GM04503 (cell line): Measurements from ENCODE around the gene HSPB3.
"Not testable (repeated sequence)": the region's sequence is repeated elsewhere in the genome, so short reads cannot be mapped to it uniquely, and the experiment has no call there.

Experiments
- DNase-seq: peaks from one replicate; pipeline ENCODE4 v3.0.0-alpha.2; 2012; ENCODE audit warnings: low read depth

The HSPB3 gene

GRCh38 chr5:54457094-54457862 lies 1.8 kb downstream of the HSPB3 start:
- DNase-seq, result peak; percentile 51

DNA sequence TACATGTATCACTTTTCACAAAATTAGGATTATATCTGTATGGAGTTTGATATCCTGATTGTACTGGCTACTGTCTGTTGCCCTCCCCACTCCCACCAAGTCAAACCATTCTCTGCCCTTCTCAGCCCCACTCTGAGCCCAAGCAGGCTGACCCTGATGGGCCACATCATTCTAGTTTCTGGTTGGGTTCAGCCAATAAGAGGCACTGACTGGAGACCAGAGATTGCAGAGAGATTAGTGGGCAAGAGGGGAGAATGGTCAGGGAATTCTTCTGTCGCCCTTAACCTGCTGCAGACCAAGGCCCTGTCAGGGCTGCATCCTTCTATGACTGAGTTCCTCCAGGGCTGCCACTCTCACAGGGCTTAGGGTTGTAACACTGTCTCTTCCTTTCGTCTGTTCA lies 2.7 kb downstream of the HSPB3 start:
- no peak for DNase-seq

DNA sequence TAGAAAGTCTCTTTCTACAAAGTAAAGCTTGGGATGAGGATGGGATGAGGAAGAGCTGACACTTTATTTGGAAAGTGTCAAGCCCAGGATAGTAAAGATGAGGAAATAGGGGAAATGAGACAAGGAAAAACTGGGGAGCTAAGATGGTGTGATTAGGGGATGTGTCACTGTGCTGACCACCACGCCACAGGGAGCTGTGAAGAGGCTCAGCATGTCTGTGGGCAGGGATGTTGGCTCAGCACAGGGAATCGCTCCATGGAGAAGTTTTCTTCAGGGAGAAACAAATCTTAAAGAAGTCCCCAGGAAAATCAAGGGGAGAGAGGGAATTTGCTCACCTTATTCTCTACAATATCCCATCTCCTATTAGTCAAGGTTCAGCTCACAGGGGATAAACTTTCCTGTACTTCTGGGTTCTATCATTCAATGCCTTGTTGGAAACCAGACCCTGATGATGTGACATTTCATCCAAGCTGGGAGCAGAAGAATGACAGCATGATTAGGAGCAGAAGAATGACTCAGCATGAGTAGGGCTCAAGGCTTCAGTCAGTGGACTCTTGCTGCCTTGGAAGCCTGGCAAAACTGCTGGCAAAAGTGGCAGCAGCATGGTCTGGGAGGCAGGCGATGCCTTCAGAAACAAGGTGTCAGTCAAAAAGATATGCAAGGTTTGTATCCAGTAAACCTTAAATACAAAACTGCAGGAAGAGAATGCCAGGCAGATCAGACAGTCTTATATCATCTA lies 4.9 kb downstream of the HSPB3 start:
- no peak for DNase-seq

- DNase-seq, result no peak
Observed at GRCh38 chr5:54462281-54462680, 6.8 kb downstream of the HSPB3 start.

DNA sequence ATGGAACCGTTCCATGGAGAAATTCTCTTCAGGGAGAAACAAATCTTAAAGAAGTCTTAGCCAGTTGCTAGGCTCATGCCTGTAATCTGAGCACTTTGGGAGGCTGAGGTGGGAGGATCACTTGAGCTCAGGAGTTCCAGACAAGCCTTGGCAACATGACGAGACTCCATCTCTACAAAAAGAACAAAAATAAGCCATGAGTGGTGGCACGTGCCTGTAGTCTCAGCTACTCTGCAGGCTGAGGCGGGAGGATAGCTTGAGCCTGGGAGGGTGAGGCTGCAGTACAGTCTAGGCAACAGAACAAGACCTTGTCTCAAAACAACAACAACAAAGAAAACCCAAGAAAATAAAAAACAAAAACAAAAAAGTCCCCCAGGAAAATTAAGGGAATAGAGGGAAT lies 8.2 kb downstream of the HSPB3 start:
- DNase-seq, result no peak

DNA sequence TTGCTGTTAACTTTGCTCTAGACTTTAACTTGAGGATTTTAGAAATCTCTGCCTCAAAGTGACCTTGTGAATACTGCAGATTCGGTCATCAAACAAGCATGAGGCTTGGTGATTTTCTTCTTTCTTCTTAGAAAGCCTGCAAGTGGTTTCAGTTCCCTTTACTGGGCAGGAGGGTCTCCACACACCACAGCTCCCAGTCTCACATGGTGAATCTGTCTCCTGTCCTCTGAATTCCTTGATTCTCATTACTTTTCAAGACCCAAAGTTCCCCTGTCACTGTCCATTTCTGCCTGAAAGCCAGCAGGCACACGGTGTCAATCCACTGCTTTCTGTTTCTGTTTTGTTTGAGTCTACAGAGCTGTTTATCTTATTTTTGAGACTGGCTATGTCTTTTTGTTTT lies 14.1 kb downstream of the HSPB3 start:
- DNase-seq, result no peak

- DNase-seq, result peak; percentile 54
Observed at GRCh38 chr5:54470128-54470527, 14.6 kb downstream of the HSPB3 start.

GRCh38 chr5:54470677-54471076 lies 15.2 kb downstream of the HSPB3 start:
- peak; percentile 65 for DNase-seq

DNA sequence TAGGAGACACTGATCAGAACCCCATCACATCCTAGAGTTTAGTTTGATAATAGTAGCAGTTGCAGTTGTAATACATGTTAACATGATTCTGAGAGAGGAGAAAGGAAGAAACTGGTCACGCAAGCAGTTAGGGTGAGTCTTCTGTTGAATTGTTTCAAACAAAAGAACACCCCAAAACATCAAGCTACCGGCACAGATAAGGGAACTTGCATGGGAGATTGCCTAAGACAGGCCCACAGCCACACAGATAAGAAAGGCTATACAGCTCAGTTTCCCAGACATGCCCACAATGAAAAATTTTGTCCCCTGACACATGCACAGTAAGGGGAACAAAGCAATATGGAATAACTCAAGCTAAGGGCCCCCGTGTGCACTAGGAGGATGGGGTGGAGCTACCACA lies 15.9 kb downstream of the HSPB3 start:
- DNase-seq, result no peak

DNA sequence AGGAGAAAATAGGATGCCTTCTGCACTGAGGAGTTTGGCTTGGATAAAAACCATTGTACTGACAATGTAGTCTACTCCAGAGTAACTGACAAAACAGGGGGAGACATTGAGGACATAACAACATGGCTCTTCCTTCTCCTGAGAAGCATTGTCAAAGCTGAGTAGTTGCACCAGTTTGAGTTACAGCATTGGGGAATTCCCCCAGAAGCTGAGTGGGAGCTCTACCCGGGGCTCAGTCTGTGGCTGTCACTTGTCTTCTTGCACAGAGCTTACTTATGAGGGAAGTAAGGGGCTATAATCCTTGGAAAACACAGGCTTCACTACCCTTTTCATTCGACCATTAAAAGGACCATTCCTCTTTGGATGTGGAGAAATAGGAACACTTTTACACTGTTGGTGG lies 21.2 kb downstream of the HSPB3 start:
- no peak for DNase-seq

- DNase-seq, result no peak
Observed at GRCh38 chr5:54477941-54478478, 22.5 kb downstream of the HSPB3 start.

GRCh38 chr5:54480296-54480695 lies 24.8 kb downstream of the HSPB3 start:
- no peak for DNase-seq

DNA sequence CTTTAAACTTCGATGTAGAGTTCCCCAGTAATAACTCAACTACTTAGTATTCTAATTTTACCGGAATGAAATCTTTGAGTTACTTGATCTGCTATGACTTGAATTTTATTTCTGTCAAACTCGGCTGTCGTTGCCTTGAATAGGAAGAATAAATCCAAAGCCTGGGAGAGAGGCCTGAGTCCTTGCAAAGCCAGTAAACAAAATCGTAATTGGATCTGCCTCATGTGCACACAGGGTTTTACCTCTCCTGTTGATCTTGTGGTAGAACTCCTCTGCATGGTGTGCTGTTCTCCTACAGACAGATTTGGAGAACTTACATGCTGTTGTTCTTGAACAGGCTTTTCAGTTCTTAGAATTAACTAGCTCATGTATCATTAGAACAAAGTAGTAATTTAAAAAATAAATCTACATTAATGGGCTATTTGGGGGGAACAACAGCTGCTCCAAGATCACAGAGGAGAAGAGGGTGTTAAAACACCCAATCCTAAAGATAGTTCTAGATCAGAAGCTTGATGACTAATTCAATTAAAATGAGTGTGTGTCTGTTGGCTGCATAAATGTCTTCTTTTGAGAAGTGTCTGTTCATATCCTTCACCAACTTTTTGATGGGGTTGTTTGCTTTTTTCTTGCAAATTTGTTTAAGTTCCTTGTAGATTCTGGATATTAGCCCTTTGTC lies 28.9 kb downstream of the HSPB3 start:
- no peak for DNase-seq

DNA sequence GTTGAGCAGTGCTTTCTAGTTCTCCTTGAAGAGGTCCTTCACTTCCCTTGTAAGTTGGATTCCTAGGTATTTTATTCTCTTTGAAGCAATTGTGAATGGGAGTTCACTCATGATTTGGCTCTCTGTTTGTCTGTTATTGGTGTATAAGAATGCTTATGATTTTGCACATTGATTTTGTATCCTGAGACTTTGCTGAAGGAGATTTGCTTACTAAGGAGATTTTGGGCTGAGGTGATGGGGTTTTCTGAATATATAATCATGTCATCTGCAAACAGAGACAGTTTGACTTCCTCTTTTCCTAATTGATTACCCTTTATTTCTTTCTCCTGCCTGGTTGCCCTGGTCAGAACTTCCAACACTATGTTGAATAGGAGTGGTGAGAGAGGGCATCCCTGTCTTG lies 30.2 kb downstream of the HSPB3 start:
- DNase-seq, result not testable (repeated sequence)

- not testable (repeated sequence) for DNase-seq
Observed at GRCh38 chr5:54489648-54489979, 34.1 kb downstream of the HSPB3 start.

- no peak for DNase-seq
Observed at GRCh38 chr5:54491326-54491725, 35.8 kb downstream of the HSPB3 start.

GRCh38 chr5:54492178-54492577 lies 36.7 kb downstream of the HSPB3 start:
- no peak for DNase-seq

DNA sequence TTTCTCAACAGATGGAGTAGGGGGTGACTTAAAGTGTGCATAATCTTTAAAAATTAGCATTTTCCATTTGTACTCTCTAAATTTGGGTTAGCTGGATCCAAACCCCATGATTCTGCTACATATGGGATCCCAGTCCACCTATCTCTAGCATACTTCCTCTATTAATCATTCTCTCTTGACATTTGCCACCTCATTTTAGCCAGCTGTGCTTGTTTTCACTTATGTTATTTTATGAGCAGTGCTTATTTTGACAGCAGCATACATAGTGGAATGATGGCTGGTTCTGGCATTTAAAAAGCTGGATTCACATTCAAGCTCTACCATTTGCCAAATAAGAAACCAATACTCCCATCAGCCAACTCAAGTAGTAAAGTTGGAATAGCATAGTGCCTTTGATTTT lies 39.5 kb downstream of the HSPB3 start:
- DNase-seq, result no peak
